ENCODE results near the gene TNK1. TPM values are rescaled to one million over a fixed set of nuclear protein-coding genes. Genes with fewer than 3 reads are reported as not detected.
A peak's percentile ranks its signal among the peaks of the same experiment; 100 is the strongest.

TNK1 gene
- total and polyA plus RNA-seq, 9 of the 15 experiments (the other 6 are each of a cell fraction or from before 2014, with no cell fraction given) = 0.28 to 5.2 (median 2.1) TPM

DNA sequence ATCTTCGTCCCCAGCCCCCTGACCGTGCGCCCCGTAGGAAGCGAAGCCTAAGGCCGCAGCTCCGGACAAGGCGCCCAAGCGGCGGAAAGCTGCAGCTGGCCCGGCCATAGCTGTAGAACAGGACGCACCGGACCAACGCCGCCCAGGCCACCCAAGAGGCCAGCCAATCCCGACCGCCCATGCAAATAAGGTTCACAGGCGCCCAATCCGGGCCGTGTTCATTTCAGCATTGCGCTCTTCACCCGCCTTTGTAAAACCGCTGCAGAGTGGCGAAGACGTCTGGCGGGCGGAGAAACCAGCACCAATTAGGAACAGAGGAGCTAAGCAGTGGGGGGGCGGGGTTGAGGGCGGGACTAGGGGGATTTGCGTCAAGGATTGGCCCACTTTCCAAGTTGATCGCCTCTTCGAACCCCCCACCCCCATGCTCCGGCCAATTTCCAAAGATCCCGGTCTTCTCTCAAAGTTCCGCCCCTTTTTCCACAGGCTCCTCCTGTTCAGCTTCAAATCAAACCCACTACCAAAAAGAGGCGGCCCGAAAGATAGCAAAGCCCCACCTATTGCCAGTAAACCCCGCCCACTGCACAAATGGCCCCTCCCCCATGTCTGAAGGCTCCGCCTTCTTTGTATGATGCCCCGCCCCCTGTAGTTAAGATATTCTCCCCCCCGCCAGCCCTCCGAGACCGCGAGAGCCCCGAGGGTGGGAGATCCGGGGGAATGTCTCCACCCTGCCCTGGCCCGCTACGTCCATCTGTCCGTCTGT, 23.3 kb downstream of the TNK1 start, which contains the start of gene TMEM256:
TMEM256 (minus strand) TSS at position 121 of the 760 bp plus-strand sequence; CDS start at position 108, 13 bp downstream.
- Histone ChIP-seq H3K9ac (ENCODE audit: insufficient read depth in 1 of 2, low read depth in 2 of 2, low read length in 2 of 2) (peak within 1 kb of the TSS; percentile 75 to 87), H3K27me3 (ENCODE audit: control insufficient read depth in 2 of 2, insufficient read depth in 2 of 2, low read length in 2 of 2) (no peaks in the 10 kb centered on the region), H3K27ac (ENCODE audit: extremely low read depth, low read depth, low read length) (peak within 1 kb of the TSS; percentile 78), H4K20me1 (replicated peaks; ENCODE audit: control insufficient read depth, insufficient read depth, low read length) (no peaks in the 10 kb centered on the region), H3K4me1 (replicated peaks in 1 of 2; ENCODE audit: control insufficient read depth in 2 of 2, insufficient read depth in 2 of 2, low read length in 2 of 2) (peaks cover 11 to 25% of the 10 kb centered on the region in 2 experiments; a peak in 3 of 5 replicates), H2AFZ (ENCODE audit: low read depth, low read length) (peak within 1 kb of the TSS; percentile 90), H3K4me2 (ENCODE audit: insufficient read depth, low read length) (peak within 1 kb of the TSS; percentile 79), H3K9me3 (replicated peaks; ENCODE audit: control insufficient read depth, insufficient read depth, low read depth, low read length) (no peaks in the 10 kb centered on the region), H3K4me3 (peak within 1 kb of the TSS; percentile 68), H3K36me3 (ENCODE audit: control insufficient read depth, insufficient read depth, low read length) (peaks cover 5% of the 10 kb centered on the region; the same call in 1 of the 3 replicates), H3K9me1 (ENCODE audit: control insufficient read depth, insufficient read depth, low read length) (no peaks in the 10 kb centered on the region), H3K79me2 (ENCODE audit: control insufficient read depth, insufficient read depth, low read length) (peaks cover 8% of the 10 kb centered on the region; the same call in 2 of the 3 replicates)
- peak; percentile 75 to 98 (median 85) for DNase-seq (ENCODE audit: extremely low read depth in 1 of 4, low spot score in 3 of 4)
- POLR2A ChIA-PET = interaction anchor here (0.6 to 1.8 kb wide), 11 partner anchors 12 to 195 kb away, joined by 3 to 23 read pairs (median 4); partner anchors contain the start of genes CD68, POLR2A and ZBTB4
- intact Hi-C loops (cut with micrococcal nuclease) (loop anchor here (5.0 kb wide), 2 partner anchors 33 to 78 kb away; partner anchors contain the start of genes FGF11, POLR2A, SLC35G6 and TMEM102), in situ Hi-C loops (cut with MboI) (no loop called here)
- 2% methylated on average over 36 of the region's 49 CpGs for WGBS (ENCODE audit: insufficient coverage, low coverage, missing lambda C conversion rate)
- CTCF ChIA-PET (ENCODE audit: low intra/inter-chr PET ratio) = no interaction called here
- ATAC-seq = peak; percentile 98
- BruUV-seq (replicated peaks) = no TSS peak
- FAIRE-seq = peak; percentile 98
- TF ChIP-seq NFATC3 (IDR thresholded peaks at IDR 0.05) = no peak
- no peak for TF ChIP-seq ETV6 (IDR thresholded peaks at IDR 0.05; ENCODE audit: borderline replicate concordance in 1 of 2, low read depth in 2 of 2, low read length in 1 of 2)
- TF ChIP-seq ETV6 (CRISPR knock-in tag; IDR thresholded peaks at IDR 0.05; ENCODE audit: borderline replicate concordance) = no peak
- TF ChIP-seq ZC3H4 (CRISPR knock-in tag; IDR thresholded peaks at IDR 0.05; ENCODE audit: borderline replicate concordance) = no peak
- no peak for TF ChIP-seq SETDB1 (IDR thresholded peaks at IDR 0.05; ENCODE audit: low read length)
- no peak for TF ChIP-seq MTF1 (CRISPR knock-in tag; IDR thresholded peaks at IDR 0.05; ENCODE audit: borderline replicate concordance)
- no peak for TF ChIP-seq ZNF175 (CRISPR knock-in tag; IDR thresholded peaks at IDR 0.05; ENCODE audit: low read depth)
- TF ChIP-seq, protein P1, sequence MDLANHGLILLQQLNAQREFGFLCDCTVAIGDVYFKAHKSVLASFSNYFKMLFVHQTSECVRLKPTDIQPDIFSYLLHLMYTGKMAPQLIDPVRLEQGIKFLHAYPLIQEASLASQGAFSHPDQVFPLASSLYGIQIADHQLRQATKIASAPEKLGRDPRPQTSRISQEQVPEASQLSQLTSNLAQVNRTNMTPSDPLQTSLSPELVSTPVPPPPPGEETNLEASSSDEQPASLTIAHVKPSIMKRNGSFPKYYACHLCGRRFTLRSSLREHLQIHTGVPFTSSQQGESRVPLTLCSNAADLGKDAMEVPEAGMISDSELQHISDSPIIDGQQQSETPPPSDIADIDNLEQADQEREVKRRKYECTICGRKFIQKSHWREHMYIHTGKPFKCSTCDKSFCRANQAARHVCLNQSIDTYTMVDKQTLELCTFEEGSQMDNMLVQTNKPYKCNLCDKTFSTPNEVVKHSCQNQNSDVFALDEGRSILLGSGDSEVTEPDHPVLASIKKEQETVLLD (IDR thresholded peaks at IDR 0.05) = no peak
- no peak for TF ChIP-seq FOXA3 (CRISPR knock-in tag; conservative IDR thresholded peaks at IDR 0.05 in 1 of 2, IDR thresholded peaks at IDR 0.05 in 1 of 2)
- 0 out of 2 replicates have a peak, but pooled peaks have one; percentile 10 for TF ChIP-seq EGR1 (conservative IDR thresholded peaks at IDR 0.05)
- TF ChIP-seq, protein P2, sequence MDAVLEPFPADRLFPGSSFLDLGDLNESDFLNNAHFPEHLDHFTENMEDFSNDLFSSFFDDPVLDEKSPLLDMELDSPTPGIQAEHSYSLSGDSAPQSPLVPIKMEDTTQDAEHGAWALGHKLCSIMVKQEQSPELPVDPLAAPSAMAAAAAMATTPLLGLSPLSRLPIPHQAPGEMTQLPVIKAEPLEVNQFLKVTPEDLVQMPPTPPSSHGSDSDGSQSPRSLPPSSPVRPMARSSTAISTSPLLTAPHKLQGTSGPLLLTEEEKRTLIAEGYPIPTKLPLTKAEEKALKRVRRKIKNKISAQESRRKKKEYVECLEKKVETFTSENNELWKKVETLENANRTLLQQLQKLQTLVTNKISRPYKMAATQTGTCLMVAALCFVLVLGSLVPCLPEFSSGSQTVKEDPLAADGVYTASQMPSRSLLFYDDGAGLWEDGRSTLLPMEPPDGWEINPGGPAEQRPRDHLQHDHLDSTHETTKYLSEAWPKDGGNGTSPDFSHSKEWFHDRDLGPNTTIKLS (IDR thresholded peaks at IDR 0.05; ENCODE audit: borderline replicate concordance, low read depth) = no peak
- TF ChIP-seq, protein P3, sequence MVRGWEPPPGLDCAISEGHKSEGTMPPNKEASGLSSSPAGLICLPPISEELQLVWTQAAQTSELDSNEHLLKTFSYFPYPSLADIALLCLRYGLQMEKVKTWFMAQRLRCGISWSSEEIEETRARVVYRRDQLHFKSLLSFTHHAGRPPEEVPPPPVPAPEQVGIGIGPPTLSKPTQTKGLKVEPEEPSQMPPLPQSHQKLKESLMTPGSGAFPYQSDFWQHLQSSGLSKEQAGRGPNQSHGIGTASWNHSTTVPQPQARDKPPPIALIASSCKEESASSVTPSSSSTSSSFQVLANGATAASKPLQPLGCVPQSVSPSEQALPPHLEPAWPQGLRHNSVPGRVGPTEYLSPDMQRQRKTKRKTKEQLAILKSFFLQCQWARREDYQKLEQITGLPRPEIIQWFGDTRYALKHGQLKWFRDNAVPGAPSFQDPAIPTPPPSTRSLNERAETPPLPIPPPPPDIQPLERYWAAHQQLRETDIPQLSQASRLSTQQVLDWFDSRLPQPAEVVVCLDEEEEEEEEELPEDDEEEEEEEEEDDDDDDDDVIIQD (CRISPR knock-in tag; IDR thresholded peaks at IDR 0.05) = no peak
